GM08714 (cell line): ENCODE results near the gene RBM12.
"Not testable (repeated sequence)": the region's sequence is repeated elsewhere in the genome, so short reads cannot be mapped to it uniquely, and the experiment has no call there.

Experiments used
- H3K4me3 ChIP-seq: fragments of 200-500 bp; sonication (Bioruptor generic); 2 replicates; pipeline ENCODE4 v1.5.1; 2014; ENCODE audit warnings: mild to moderate bottlenecking, low read length, inconsistent platforms
- ZNF274 ChIP-seq: IDR thresholded peaks from 2 replicates; pipeline ENCODE4 v1.6.1; 2012; ENCODE audit warnings: mild to moderate bottlenecking, low read depth, low read length

RBM12 gene

GRCh38 chr20:35664466-35665206, at the start of gene RBM12, which contains the start of gene CPNE1:
Gene RBM12 (minus strand): TSS chr20:35664900. CDS start chr20:35655322, 9,578 bp downstream.
Gene CPNE1 (minus strand): TSS chr20:35664900. CDS start chr20:35632923, 31,977 bp downstream.
- peak within 1 kb of the TSS; percentile 80 for H3K4me3 ChIP-seq
- no peak for TF ChIP-seq ZNF274

- H3K4me3 ChIP-seq: no peak overlapping the region
Measured at GRCh38 chr20:35714127-35714526, 49.4 kb upstream of the RBM12 start.

GRCh38 chr20:35713120-35713519, 48.4 kb upstream of the RBM12 start:
- H3K4me3 ChIP-seq: not testable (repeated sequence)

More at GRCh38 chr20:35714127-35714526, 49.4 kb upstream of the RBM12 start:
- TF ChIP-seq ZNF274: no peak

- no peak for TF ChIP-seq ZNF274
- no peak overlapping the region for H3K4me3 ChIP-seq
Measured at GRCh38 chr20:35711588-35712209, 47.0 kb upstream of the RBM12 start.

GRCh38 chr20:35710884-35711587, 46.3 kb upstream of the RBM12 start:
- TF ChIP-seq ZNF274: no peak
- H3K4me3 ChIP-seq: no peak overlapping the region

GRCh38 chr20:35710039-35710438, 45.3 kb upstream of the RBM12 start:
- no peak for TF ChIP-seq ZNF274
- H3K4me3 ChIP-seq: no peak overlapping the region

GRCh38 chr20:35709259-35709658, 44.6 kb upstream of the RBM12 start:
- TF ChIP-seq ZNF274: no peak

GRCh38 chr20:35708502-35708901, 43.8 kb upstream of the RBM12 start:
- TF ChIP-seq ZNF274: no peak
- H3K4me3 ChIP-seq: no peak overlapping the region

More at GRCh38 chr20:35709259-35709658, 44.6 kb upstream of the RBM12 start:
- H3K4me3 ChIP-seq: no peak overlapping the region

GRCh38 chr20:35706591-35707529, 42.2 kb upstream of the RBM12 start:
- H3K4me3 ChIP-seq: not testable (repeated sequence)

- not testable (repeated sequence) for H3K4me3 ChIP-seq
Measured at GRCh38 chr20:35705894-35706293, 41.2 kb upstream of the RBM12 start.

GRCh38 chr20:35704514-35705261, 40.0 kb upstream of the RBM12 start:
- no peak overlapping the region for H3K4me3 ChIP-seq
- no peak for TF ChIP-seq ZNF274

GRCh38 chr20:35702824-35703695, 38.4 kb upstream of the RBM12 start:
- no peak overlapping the region for H3K4me3 ChIP-seq
- TF ChIP-seq ZNF274: no peak
